Fibroblast of skin of left quadriceps (primary cell): ENCODE results near the gene CUL3.
"Not testable (repeated sequence)": the region's sequence is repeated elsewhere in the genome, so short reads cannot be mapped to it uniquely, and the experiment has no call there.

Experiments used
- DNase-seq, 2 experiments: peaks; one replicate each; pipeline ENCODE4 v3.0.0-alpha.2; 2013; ENCODE audit warnings: low read depth in 2 of 2

The CUL3 gene

DNA sequence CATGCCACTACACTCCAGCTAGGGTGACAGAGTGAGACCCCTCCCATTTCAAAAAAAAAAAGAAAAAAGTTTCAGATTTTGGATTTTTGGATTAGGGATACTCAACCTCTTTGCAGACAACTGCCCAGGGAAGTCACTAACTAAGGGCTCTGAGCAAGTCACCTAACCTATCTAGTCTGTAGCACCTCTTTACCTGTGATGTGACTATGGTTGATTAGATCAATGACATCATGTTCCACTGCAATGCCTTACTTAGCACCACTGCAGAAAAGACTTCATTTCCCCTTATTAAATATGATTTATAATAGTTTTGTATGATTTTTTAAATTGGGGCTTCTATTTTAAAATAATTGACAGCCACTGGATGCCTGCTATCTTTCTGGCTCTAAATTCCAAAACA is 41.2 kb downstream of the CUL3 start:
- no peak for DNase-seq

DNA sequence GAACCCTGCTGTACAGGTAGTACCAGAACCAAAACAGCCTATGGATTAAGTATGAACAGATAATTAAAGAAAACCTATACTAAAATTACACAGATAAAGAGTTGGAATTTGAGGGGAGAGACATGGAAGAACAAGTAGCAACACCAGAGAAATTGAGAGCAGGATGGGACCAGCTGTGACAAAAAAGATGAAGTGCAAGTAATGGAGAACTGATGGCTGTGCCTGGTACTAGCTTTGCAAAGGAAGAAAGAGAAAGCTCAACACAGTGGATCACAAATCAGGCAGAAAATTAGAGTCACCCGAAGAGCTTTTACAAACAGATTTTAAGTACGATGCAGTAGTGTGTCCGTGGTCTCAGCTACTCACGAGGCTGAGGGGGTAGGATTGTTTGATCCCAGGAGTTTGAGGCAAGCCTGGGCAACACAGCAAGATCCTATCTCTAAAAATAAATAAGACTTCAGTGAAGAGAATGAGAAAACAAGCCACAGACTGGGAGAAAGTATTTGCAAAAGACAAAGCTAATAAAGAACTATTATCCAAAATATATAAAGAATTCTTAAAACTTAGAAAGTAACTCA is 46.5 kb downstream of the CUL3 start:
- DNase-seq, result no peak

DNA sequence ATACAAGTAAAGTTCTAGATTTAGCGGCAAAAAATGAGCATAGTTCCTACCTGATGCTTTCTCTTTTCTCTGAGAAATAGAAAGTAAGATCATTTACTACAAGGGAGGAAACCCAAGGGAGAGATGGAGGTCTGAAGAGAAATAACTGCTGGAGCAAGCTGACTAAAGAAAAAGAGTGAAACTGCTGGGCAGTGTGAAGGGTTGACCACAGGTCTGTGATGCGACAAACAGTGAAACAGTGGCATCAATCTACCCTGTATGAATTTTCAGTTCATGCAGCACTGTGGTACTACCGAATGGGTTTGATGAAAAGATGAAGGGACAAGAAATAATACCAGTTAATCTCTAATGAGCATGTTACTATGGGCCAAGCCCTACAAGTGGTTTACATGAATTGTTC is 52.2 kb downstream of the CUL3 start:
- no peak for DNase-seq

DNA sequence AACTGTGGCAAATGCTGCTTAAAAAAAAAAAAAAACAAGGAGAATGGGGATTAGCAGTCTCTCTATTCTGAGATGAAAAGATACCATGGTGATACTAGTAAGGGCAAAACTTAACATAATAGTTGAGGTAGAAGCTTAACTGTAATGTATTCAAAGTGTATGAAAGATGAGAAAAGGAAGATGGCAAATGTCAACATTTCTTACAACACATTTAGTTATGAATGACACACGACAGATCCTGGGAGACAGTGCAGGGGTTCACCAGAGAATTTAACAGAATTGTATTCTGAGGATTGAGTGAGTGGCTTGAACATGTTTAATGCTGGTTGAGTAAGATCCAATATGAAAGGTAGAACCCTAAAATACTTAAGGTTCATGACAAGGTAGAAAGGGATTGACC is 52.7 kb downstream of the CUL3 start:
- DNase-seq, result no peak

GRCh38 chr2:224528171-224528570 is 57.0 kb downstream of the CUL3 start:
- peak in 1 of 2 experiments; percentile 6 for DNase-seq

DNA sequence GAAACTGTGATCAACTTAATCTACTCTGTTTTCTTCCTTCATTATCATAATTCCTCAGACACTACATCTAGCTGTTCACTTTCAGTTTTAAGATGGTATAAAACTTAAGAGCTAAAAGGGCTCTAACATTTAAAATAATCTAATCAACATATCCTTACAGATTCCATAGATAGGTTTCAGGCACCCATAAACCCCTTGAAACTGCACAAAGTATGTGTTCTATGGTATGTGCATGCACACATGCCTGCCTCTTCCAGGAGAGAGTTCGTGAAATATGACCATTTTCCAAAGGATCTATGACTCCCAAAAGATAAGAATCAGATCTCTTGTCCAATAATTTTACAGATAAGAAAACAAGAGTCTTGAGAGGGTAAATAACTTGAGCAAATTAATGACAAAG is 59.4 kb downstream of the CUL3 start:
- no peak for DNase-seq

- no peak for DNase-seq
These were observed 60.5 kb downstream of the CUL3 start for GRCh38 chr2:224524657-224525056.

- no peak for DNase-seq
These were observed 61.3 kb downstream of the CUL3 start for GRCh38 chr2:224523626-224524577.

DNA sequence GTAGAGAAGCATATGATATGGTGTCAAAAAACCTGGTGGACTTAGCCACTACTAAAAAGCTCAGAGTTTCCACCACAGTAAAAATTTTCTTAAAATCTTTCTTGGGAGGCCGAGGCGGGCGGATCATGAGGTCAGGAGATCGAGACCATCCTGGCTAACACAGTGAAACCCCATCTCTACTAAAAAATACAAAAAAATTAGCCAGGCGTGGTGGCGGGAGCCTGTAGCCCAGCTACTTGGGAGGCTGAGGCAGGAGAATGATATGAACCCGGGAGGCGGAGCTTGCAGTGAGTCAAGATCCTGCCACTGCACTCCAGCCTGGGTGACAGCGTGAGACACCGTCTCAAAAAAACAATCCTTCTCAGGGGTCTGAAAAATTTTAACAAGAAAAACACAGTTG is 62.7 kb downstream of the CUL3 start:
- not testable (repeated sequence) for DNase-seq

DNA sequence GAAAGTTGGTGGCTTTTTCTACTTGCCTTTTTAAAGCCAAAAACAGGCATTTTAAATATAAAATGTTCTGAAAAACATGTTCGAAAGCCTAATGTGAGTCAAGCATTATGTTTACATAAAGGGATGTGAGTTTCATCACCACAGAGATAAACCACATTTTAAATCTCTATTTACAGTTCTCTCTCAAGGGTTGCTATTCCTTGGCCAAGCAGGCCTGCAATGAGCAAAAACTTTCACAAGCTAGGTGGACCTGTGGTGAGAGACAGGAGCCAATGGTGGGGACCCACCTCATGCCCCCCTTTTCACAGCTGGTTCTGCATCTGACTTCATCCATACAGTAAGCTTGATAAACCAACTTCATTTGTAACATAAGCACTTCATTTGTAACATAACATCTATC is 65.1 kb downstream of the CUL3 start:
- peak; percentile 57 to 59 for DNase-seq

DNA sequence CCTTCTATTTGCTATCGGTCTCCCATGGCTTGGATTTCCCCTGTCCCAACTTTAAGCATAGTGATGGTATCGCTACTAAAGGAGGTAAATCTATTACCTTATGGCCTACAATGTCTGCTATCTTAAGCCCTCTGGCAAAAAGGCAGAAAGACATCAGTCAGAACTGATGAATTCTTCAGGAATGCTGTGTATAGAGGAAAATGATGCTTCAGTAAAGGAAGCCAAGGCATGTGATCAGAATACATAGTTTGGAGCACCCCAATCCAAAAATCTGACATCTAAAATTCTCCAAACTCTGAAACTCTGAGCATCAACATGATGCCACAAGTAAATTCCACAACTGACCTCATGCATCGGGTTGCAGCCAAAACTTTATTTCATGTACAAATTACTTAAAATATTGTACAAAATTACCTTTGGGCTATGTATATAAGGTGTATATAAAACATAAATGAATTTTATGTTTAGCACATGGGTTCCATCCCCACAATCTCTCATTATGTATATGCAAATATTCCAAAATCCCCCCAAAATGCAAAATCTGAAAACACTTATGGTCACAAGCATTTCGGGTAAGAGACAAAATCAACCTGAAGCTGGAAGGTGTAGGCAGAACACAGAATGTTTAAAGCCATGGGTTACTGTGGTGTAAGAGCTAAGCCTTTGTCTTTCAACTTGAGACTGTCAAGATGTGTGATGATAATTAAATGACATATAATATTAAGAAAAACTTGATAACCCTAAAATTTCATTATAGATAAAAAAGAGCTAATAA is 66.2 kb downstream of the CUL3 start:
- peak; percentile 43 to 46 for DNase-seq

DNA sequence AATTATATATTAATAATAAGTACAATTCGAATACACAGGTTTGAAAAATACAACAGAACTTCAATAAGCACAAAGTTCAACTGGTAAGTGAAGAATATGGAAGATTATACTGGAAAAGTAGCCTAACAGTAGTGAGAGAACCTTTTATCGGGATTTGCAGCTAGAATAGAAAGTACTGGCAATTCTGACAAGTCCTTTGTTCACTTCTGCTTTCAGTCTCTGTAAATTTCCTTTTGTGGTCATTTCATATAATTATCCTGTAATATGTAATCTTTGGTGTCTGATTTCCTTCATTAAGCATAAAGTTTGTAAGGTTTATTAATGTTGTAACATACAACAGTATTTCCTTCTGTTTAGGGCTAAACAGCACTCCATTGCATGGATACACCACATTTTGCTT is 67.2 kb downstream of the CUL3 start:
- no peak for DNase-seq

DNA sequence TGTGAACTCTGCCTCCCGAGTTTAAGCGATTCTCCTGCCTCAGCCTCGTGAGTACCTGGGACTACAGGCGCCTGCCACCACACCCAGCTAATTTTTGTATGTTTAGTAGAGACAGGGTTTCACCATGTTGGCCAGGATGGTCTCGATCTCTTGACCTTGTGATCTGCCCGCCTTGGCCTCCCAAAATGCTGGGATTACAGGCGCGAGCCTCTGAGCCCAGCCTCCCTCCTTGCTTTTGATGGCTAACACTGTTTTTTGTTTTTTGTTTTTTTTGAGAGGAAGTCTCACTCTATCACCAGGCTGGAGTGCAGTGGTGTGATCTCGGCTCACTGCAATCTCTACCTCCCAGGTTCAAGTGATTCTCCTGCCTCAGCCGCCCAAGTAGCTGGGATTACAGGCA is 68.8 kb downstream of the CUL3 start:
- DNase-seq, result not testable (repeated sequence)

- DNase-seq, result no peak
These were observed 71.2 kb downstream of the CUL3 start for GRCh38 chr2:224513991-224514390.

- DNase-seq, result no peak
These were observed 77.4 kb downstream of the CUL3 start for GRCh38 chr2:224507789-224508188.

DNA sequence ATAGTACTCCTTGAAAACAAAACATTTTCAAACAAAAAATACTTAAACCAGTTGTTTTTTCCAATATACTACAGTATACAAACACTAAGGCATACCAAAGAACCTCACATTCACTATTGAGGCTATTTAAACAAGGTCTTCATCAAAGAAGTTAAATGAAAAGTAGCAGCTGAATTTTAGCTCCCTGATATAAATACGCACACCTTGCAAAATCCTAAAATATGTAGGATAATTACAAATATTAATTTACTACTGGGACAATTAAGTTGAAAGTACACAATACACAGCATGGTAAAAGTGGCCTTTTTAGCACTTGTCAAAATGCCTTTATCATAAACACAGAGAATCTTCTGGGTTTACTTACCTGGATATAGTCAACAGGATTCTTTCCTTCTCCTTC is 78.7 kb downstream of the CUL3 start:
- no peak for DNase-seq

DNA sequence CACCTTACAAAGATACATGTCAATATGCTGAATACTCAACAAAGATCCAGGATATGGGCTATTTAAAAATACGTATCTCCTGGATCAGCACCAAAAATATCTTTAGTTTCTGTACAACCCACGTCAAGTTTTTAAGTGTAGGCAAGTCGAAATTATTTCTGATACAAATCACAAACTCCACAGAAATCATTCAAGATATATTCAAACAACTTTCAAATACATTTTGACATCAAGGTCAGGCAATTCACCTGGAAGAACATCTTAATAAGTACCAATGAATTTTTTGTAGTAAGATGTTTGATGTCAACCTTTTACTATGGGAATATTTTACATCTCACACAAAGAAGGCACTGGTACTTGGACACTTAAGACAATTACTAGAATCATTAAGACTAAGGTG is 86.2 kb downstream of the CUL3 start:
- DNase-seq, result no peak

GRCh38 chr2:224492531-224492930 is 92.6 kb downstream of the CUL3 start:
- peak; percentile 3 to 9 for DNase-seq

- DNase-seq, result not testable (repeated sequence)
These were observed 97.2 kb downstream of the CUL3 start for GRCh38 chr2:224487940-224488339.

DNA sequence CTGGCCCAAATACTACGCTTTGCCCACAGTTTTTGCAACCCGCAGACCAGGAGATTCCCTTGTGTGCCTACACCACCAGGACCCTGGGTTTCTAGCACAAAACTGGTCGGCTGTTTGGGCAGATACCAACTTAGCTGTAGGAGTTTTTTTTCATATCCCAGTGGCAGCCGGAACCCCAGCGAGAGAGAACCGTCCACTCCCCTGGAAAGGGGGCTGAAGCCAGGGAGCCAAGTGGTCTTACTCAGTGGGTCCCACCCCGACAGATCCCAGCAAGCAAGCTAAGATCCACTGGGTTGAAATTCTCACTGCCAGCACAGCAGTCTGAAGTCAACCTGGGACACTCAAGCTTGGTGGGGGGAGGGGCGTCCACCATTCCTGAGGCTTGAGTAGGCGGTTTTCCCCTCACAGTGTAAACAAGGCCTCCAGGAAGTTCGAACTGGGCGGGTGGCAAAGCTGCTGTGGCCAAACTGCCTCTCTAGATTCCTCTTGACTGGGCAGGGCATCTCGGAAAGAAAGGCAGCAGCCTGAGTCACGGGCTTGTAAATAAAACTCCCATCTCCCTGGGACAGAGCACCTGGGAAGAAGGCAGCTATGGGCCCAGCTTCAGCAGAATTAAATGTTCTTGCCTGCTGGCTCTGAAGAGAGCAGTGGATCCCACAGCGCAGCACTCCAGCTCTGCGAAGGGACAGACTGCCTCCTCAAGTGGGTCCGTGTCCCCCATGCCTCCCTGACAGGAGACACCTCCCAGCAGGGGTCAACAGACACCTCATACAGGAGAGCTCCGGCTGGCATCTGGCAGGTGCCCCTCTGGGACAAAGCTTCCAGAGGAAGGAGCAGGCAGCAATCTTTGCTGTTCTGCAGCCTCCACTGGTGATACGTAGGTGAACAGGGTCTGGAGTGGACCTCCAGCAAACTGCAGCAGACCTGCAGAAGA is 99.8 kb downstream of the CUL3 start:
- DNase-seq, result peak; percentile 67 to 69

DNA sequence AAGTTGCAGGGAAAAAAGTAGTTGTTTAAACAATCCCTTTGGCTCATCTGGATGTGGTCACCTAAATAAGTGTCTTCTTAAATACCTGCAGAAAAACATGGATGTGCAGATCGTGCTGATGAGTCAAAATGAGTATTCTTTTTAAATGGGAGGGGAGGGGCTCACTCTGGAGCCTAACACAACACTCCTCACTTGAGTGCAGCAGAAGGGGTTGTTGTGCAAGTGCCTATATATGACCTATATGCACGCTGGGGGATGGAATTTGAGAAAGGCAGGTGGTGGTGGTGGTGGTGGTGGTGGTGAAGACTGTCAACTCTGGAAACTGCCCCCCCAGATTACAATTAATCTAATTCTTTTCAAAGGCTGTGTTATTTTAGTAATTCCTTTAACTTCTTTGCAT is 105.3 kb downstream of the CUL3 start:
- no peak for DNase-seq
